ENCODE results near the gene KIAA1958.

DNA sequence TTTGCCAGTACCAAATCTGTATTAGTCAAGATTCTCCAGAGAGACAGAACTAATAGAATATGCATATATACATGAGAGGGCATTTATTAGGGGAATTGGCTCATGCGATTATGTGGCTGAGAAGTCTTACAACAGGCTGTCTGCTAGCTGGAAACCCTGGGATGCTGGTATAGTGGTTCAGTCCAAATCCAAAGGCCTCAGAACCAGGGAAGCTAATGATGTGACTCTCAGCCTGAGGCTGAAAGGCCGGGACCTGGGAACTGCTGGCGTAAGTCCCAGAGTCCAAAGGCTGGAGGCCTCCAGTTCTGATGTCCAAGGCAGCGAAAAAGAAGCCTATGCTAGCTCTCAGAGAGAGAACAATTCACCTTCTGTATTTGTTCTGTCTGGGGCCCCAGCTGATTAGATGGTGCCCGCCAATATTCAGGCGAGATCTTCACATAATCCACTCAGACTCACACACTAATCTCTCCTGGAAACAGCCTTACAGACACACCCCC, 84.1 kb downstream of the KIAA1958 start:
- TF ChIP-seq, protein P1, sequence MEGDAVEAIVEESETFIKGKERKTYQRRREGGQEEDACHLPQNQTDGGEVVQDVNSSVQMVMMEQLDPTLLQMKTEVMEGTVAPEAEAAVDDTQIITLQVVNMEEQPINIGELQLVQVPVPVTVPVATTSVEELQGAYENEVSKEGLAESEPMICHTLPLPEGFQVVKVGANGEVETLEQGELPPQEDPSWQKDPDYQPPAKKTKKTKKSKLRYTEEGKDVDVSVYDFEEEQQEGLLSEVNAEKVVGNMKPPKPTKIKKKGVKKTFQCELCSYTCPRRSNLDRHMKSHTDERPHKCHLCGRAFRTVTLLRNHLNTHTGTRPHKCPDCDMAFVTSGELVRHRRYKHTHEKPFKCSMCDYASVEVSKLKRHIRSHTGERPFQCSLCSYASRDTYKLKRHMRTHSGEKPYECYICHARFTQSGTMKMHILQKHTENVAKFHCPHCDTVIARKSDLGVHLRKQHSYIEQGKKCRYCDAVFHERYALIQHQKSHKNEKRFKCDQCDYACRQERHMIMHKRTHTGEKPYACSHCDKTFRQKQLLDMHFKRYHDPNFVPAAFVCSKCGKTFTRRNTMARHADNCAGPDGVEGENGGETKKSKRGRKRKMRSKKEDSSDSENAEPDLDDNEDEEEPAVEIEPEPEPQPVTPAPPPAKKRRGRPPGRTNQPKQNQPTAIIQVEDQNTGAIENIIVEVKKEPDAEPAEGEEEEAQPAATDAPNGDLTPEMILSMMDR (IDR thresholded peaks at IDR 0.05): no peak
- TF ChIP-seq POLR2A (IDR thresholded peaks at IDR 0.05) (no peak), POLR2AphosphoS5 (IDR thresholded peaks at IDR 0.05) (no peak)

Measured in breast epithelium (tissue), 3 donors.